GM12875 (cell line): ENCODE data around the gene SEC14L2.

Experiments
- H3K4me3 ChIP-seq: one replicate; pipeline ENCODE4 v1.5.1; 2011; ENCODE audit warnings: low read depth, low read length, control low read depth
- TF ChIP-seq, protein P1 (sequence below): IDR thresholded peaks from 2 replicates; pipeline ENCODE4 v1.5.1; 2011; ENCODE audit warnings: low read depth, mild to moderate bottlenecking, control low read depth, inconsistent platforms, low read length, moderate library complexity, borderline replicate concordance; ENCODE audit not compliant: insufficient read depth

The SEC14L2 gene

DNA sequence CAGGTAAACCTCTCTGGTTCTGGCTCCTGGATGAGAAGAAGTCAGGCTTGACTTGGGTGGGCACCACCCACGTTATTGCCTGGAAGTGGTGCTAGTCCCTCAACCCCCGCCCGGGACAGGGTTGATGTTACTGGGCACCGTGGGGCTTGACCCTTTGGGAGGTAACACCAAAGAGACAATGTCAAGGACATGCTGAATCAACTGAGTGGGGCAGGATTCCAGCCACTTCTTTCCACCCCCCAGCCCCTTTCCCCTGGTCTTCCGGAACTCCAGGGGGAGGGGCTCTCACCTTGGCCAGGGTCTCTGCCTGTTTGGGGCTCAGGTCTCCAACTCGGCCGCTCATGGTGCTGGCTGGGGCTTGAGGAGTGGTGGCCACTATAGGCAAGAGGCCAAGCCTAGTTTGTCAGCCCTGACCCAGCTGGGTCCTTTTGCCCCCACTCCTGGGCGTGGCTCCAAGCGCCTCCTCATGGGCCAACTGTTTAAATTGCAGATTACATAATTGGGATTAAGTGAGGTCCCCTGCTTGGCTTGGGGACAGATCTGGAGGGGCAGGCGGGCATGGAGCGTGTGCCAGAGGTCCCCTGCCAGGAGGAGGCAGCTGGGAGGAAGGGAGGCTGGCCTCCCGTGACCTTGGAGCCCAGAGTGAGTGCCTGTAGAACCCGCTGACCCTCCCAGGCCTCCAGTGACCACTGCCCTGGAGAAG, 74.9 kb downstream of the SEC14L2 start, which contains the start of gene SEC14L3:
Gene SEC14L3, minus strand, starts transcription at position 402 of the 703 bp plus-strand sequence. Its CDS starts 59 bp downstream, at position 343.
- no peak within 1 kb of the TSS for H3K4me3 ChIP-seq
- TF ChIP-seq, protein P1, sequence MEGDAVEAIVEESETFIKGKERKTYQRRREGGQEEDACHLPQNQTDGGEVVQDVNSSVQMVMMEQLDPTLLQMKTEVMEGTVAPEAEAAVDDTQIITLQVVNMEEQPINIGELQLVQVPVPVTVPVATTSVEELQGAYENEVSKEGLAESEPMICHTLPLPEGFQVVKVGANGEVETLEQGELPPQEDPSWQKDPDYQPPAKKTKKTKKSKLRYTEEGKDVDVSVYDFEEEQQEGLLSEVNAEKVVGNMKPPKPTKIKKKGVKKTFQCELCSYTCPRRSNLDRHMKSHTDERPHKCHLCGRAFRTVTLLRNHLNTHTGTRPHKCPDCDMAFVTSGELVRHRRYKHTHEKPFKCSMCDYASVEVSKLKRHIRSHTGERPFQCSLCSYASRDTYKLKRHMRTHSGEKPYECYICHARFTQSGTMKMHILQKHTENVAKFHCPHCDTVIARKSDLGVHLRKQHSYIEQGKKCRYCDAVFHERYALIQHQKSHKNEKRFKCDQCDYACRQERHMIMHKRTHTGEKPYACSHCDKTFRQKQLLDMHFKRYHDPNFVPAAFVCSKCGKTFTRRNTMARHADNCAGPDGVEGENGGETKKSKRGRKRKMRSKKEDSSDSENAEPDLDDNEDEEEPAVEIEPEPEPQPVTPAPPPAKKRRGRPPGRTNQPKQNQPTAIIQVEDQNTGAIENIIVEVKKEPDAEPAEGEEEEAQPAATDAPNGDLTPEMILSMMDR = no peak

DNA sequence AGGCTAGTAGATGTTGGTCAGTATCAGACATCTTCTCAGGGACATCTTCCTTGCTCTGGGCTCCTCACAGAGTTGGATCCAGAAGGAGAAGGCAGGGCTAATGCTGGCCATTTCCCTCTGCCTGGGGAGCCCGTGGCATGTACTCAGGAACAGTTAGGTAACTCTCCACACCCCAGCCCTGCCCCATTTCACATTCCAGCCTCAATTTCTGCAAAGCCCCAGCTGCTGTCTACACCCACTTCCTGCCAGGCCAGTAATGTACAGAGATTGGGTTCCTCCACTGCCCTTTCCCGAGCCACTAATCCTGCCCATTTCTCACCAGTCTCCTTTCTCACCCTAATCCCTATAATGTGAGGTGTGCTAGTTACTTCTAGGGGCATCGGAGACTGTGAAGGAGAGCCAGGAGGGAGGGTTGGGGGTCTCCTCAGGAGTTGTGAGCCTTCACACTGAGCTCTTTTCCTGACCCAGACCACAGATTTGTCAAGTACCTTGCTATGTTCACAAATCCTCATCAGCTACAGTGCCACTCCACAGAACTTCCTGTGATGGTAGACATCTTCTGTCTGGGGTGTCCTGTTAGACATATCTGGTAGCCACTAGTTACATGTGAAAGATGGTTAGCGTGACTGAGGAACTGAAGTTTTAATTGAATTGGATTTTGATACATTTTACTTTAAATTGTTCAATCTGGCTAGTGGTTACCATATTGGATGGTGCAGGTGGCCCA, 76.3 kb downstream of the SEC14L2 start:
- TF ChIP-seq, protein P1 = no peak
- no peak overlapping the region for H3K4me3 ChIP-seq

DNA sequence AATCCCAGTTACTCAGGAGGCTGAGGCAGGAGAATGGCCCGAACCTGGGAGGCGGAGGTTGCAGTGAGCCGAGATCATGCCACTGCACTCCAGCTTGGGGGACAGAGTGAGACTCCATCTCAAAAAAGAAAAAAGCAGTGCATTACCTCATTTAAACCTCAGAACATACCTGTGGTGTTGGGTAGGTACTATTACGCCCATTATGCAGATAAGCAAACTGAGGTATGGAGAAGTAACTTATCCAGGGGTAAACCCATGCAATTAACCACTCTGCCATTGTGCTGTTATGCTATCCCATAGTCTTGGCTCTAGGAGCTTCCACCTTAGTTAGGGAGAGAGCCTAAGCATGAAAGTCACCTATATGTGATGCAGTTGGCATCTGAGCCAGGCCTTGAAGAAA, 77.3 kb downstream of the SEC14L2 start:
- TF ChIP-seq, protein P1 = no peak
- H3K4me3 ChIP-seq = no peak overlapping the region
